Common myeloid progenitor, CD34-positive (primary cell): Measurements from ENCODE around the gene TRAPPC10.

Source experiments
- CTCF ChIA-PET: fragments of 350-600 bp; sonication (Branson Sonifier 250); formaldehyde crosslinking; loops from one replicate; lab custom pipeline; 2021; ENCODE audit warnings: antibody characterized with exemption; lab: Charles Lee
- POLR2A ChIA-PET: fragments of 350-600 bp; sonication (Branson Sonifier 250); formaldehyde crosslinking; loops from one replicate; lab custom pipeline; 2021; ENCODE audit warnings: antibody characterized with exemption; lab: Charles Lee
- DNase-seq, 3 donors: peaks; one replicate each; pipeline versions ENCODE4 v3.0.0 to v3.0.0-alpha.2; 2013
- H3K27ac ChIP-seq, 2 experiments: 1 replicate in 1 of 2; 2 replicates in 1 of 2; pipeline ENCODE4 v1.7.0; 2013; ENCODE audit warnings: inconsistent platforms in 2 of 2, low read length in 2 of 2, mild to moderate bottlenecking in 2 of 2, low read depth in 1 of 2, moderate library complexity in 1 of 2; ENCODE audit not compliant: severe bottlenecking in 2 of 2, insufficient read depth in 1 of 2, poor library complexity in 1 of 2
- H3K27me3 ChIP-seq, 5 experiments: replicated peaks in 2 of 5; 1 replicate in 3 of 5; 2 replicates in 2 of 5; pipeline versions ENCODE4 v1.6.1 to v1.7.0; 2013; ENCODE audit warnings: low read length in 4 of 5, mild to moderate bottlenecking in 2 of 5, moderate library complexity in 2 of 5, inconsistent platforms in 1 of 5; ENCODE audit not compliant: insufficient read depth in 5 of 5, control insufficient read depth in 4 of 5
- H3K36me3 ChIP-seq, 4 experiments: 1 replicate in 2 of 4; 2 replicates in 2 of 4; pipeline versions ENCODE4 v1.6.1 to v1.7.0; 2013; ENCODE audit warnings: low read length in 3 of 4, control low read depth in 1 of 4, mild to moderate bottlenecking in 1 of 4; ENCODE audit not compliant: control insufficient read depth in 4 of 4, insufficient read depth in 4 of 4
- H3K4me1 ChIP-seq, 4 experiments: 1 replicate in 3 of 4; 2 replicates in 1 of 4; pipeline versions ENCODE4 v1.6.1 to v1.7.1; 2013; ENCODE audit warnings: low read length in 3 of 4, mild to moderate bottlenecking in 3 of 4, control low read depth in 1 of 4, inconsistent platforms in 1 of 4, moderate library complexity in 1 of 4; ENCODE audit not compliant: control insufficient read depth in 4 of 4, insufficient read depth in 4 of 4; ENCODE audit errors: control extremely low read depth in 1 of 4
- H3K4me3 ChIP-seq, 7 experiments: 1 replicate in 4 of 7; 2 replicates in 3 of 7; pipeline versions ENCODE4 v1.5.1 to v1.7.0; 2013; ENCODE audit warnings: mild to moderate bottlenecking in 7 of 7, low read length in 6 of 7, moderate library complexity in 6 of 7, inconsistent platforms in 2 of 7, low read depth in 2 of 7, control low read depth in 1 of 7; ENCODE audit not compliant: insufficient read depth in 4 of 7, control insufficient read depth in 1 of 7; ENCODE audit errors: extremely low read depth in 1 of 7
- H3K9me3 ChIP-seq, 5 experiments: 1 replicate in 4 of 5; 2 replicates in 1 of 5; pipeline versions ENCODE4 v1.6.1 to v1.7.1; 2013; ENCODE audit warnings: low read length in 4 of 5, mild to moderate bottlenecking in 2 of 5, inconsistent platforms in 1 of 5, low read depth in 1 of 5, moderate library complexity in 1 of 5; ENCODE audit not compliant: control insufficient read depth in 4 of 5, insufficient read depth in 2 of 5; ENCODE audit errors: control extremely low read depth in 1 of 5
- WGBS: methylation state at CpG from one replicate; pipeline ENCODE4 v1.1.5; 2013; ENCODE audit not compliant: insufficient coverage; 5-methylcytosine and 5-hydroxymethylcytosine counted together

TRAPPC10 gene

DNA sequence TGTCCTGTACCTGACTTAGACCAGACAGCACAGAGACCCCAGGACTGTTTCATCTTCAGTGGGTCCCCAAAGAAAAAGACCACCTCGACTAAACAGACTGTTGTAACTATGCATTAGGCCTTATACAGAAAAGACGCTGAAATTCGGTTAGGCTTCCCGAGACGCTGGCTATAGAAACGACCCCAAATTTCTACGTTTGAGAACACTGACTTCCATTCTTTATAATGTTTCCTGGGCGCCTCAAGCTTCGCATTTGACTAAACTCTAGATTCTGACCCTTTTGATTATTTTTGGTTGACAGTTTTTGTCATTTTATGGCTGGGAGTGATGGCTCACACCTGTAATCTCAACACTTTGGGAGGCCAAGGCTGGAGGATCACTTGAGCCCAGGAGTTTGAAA lies 986 bp upstream of the TRAPPC10 start:
- Histone ChIP-seq H3K27ac (peak overlapping the region in 1 of 2 experiments; percentile 85), H3K27me3 (no peaks in the 10 kb centered on the region), H3K9me3 (no peaks in the 10 kb centered on the region), H3K4me3 (peak overlapping the region in 6 of 7 experiments; percentile 70 to 88 (median 82)), H3K36me3 (peaks cover 0 to 5% (median 0%) of the 10 kb centered on the region in 4 experiments), H3K4me1 (peaks cover 17 to 49% (median 41%) of the 10 kb centered on the region in 4 experiments)
- DNase-seq = no peak
- ChIA-PET CTCF (interaction anchor here (0.8 to 1.7 kb wide), 2 partner anchors 13 to 17 kb away, joined by 3 read pairs; no protein-coding TSS in a partner anchor), POLR2A (no interaction called here)
- 95% methylated on average over 7 of the region's 9 CpGs for WGBS

DNA sequence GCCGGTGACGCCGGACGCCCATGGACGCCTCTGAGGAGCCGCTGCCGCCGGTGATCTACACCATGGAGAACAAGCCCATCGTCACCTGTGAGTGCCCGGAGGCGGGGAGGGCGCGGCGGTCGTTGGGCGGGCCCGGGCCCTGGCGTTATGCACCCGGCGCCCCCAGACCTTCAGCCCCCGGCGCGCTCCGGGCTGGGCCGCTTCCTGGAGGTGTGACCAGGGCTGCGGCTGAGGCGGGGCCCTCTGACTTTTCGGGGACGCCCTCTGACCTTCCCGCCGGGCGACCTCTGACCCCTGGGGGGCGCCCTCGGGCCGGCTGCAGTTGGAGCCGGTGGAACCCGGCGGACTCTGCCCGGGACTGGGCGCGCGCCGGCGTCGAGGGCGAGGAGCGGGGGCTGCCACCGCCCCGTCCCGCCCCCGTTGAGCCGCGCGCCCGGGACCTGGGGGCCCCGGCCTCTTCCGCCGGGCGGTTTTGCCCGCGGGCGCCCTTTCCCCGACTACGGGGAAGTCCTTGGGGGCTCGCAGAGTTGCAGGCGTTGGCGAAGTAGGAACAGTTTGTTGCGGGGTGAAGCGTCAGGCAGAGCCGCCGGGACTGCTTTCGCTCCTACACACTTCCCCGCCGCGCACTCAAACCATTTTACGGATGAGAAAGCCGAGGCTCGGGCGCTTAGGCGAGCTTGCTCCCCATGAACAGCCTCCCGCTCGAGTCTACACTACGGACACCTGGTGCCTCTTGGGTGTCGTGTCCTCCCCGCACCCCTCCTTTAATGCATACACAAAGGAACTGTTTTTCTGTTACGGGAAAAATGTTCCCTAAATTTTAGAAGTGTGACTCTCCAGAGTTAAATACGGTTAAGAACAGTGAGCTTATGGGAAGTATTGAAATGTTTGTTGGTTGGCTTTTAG lies 618 bp downstream of the TRAPPC10 start:
- Histone ChIP-seq H3K4me1 (peaks cover 24 to 62% (median 53%) of the 10 kb centered on the region in 4 experiments), H3K4me3 (peak overlapping the region; percentile 70 to 88 (median 81)), H3K36me3 (peaks cover 0 to 5% (median 0%) of the 10 kb centered on the region in 4 experiments), H3K27ac (peak overlapping the region; percentile 76 to 87), H3K27me3 (no peaks in the 10 kb centered on the region), H3K9me3 (no peaks in the 10 kb centered on the region)
- WGBS = 0% methylated on average over 62 of the region's 87 CpGs
- DNase-seq = peak; percentile 59 to 83 (median 70)
- ChIA-PET POLR2A (no interaction called here), CTCF (interaction anchor here (0.7 to 3.2 kb wide), 8 partner anchors 11 to 81 kb away, joined by 3 to 14 read pairs (median 4); no protein-coding TSS in a partner anchor)

DNA sequence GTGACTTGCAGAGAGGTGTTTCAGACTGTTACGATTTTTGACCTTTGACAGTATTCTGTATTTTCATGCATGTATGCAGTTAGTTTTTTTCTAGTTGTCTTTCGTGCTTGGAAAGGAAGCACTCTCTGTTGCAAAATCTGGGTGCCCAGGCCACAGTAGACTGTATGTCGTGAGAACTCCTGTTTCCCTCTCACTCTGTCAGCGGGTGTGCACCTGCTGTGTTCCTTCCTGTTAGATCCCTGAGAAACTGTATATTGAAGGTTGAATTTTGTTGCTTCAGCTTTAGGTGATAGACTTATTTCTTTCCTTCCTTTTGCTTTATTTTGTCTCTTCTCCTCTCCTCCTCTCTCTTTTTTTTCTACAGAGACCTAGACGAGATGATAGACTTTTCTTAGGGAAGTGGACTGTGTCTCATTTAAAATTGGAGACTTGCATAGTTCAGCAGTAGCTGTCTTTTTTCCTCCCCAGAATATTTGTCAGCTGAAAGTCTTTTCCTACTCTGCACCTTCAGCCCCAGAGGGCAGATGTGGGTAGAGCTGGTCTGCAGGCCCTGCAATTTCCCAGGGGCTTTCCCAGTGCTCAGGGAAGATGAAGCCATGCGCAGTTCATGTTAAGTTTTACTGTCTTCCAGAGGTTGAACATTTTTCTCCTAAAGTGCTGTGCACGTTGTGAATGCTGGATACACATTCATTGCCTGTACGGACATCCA lies 1.4 kb downstream of the TRAPPC10 start:
- Histone ChIP-seq H3K36me3 (peaks cover 0 to 5% (median 0%) of the 10 kb centered on the region in 4 experiments), H3K9me3 (no peaks in the 10 kb centered on the region), H3K4me1 (peaks cover 27 to 69% (median 59%) of the 10 kb centered on the region in 4 experiments), H3K4me3 (peak overlapping the region in 6 of 7 experiments; percentile 70 to 88 (median 82)), H3K27me3 (no peaks in the 10 kb centered on the region), H3K27ac (peak overlapping the region; percentile 76 to 87)
- 4% methylated on average over 3 of the region's 8 CpGs for WGBS
- POLR2A ChIA-PET = interaction anchor here (0.6 to 1.0 kb wide), 5 partner anchors 10 to 70 kb away, joined by 3 to 7 read pairs (median 5); no protein-coding TSS in a partner anchor
- DNase-seq = peak; percentile 56 to 77 (median 74)
- CTCF ChIA-PET = interaction anchor here (0.6 to 3.2 kb wide), 12 partner anchors 11 to 80 kb away, joined by 3 to 14 read pairs (median 4); no protein-coding TSS in a partner anchor

DNA sequence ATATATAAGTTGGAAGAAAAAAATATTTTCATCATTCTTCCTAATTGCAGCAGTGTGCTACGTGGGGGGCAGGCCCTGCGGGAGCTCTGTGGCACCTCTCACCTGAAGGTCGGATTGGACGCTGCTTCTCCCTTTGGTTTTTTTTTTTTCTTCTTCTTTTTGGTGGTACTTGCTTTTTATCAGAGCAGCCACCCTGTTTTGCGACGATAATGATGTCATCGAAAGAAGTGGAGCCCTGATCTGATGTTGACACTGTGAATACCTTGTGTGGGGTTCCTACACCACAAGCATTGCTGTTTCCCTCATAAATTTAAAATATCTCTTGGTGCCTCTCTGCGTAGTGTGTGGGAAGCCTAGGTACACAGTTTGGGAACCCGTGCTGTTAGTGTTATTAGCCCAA lies 5.5 kb downstream of the TRAPPC10 start:
- H3K4me3 ChIP-seq = peak overlapping the region in 1 of 7 experiments; percentile 23
- H3K27me3 ChIP-seq = no peaks in the 10 kb centered on the region
- WGBS = no CpG with 5 or more reads among the region's 9 CpGs
- CTCF ChIA-PET = interaction anchor here (0.9 to 1.5 kb wide), 3 partner anchors 16 to 78 kb away, joined by 3 to 4 read pairs (median 4); no protein-coding TSS in a partner anchor
- H3K4me1 ChIP-seq = peaks cover 28 to 91% (median 68%) of the 10 kb centered on the region in 4 experiments
- DNase-seq = peak in 1 of 3 donors; percentile 52
- no peaks in the 10 kb centered on the region for H3K36me3 ChIP-seq
- no peaks in the 10 kb centered on the region for H3K9me3 ChIP-seq
- POLR2A ChIA-PET = no interaction called here
- peak overlapping the region in 1 of 2 experiments; percentile 87 for H3K27ac ChIP-seq

DNA sequence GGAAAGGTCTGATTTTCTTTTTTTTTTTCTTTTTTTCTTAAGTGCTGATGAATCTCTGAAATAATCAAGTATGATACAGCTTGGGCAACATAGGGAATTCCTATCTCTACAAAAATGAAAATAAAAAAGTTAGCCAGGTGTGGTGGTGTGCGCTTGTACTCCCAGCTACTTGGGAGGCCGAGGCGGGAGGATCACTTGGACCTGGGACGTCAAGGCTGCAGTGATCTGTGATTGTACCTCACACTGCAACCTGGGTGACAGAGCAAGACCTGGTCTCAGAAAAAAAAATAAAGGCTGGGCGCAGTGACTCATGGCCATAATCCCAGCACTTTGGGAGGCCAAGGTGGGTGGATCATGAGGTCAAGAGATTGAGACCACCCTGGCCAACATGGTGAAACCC lies 6.0 kb downstream of the TRAPPC10 start:
- Histone ChIP-seq H3K36me3 (no peaks in the 10 kb centered on the region), H3K4me3 (no peak overlapping the region), H3K27ac (peak overlapping the region in 1 of 2 experiments; percentile 87), H3K4me1 (peaks cover 28 to 89% (median 64%) of the 10 kb centered on the region in 4 experiments), H3K27me3 (no peaks in the 10 kb centered on the region), H3K9me3 (no peaks in the 10 kb centered on the region)
- 100% methylated on average over 1 of the region's 5 CpGs for WGBS
- ChIA-PET CTCF (interaction anchor here (0.9 kb wide), 1 partner anchor 67 kb away, joined by 4 read pairs; no protein-coding TSS in a partner anchor), POLR2A (no interaction called here)
- DNase-seq = no peak

DNA sequence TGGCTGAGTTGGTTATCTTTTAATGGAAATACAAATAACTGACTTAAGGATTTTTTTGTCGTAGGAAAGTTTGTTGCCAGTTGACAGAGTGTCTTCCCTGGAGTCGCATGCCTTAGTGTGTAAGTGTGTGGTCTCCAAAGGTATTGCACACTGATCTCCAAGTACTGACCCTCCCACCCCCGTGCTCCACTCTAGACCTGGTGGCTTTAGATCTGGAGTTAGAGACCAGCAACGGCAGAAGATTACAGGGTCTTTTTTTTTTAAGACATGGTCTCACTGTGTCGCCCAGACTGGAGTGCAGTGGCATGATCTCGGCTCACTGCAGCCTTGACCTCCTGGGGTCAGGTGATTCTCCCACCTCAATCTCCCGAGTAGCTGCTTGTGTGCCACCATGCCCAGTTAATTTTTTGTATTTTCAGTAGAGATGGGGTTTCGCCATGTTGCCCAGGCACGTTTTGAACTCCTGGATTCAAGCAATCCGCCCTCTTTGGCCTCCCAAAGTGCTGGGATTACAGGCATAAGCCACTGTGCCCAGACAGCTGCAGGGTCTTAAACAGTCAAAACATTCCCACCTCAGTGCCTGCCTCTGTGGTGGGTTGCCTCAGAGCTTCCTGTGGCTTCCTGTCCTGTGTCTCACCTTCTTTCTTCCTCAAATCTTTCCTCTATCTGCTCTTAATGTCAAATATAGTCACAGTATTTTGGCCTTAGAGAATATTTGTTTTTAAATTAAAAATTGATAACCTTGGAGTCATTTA lies 6.9 kb downstream of the TRAPPC10 start:
- peak in 2 of 3 donors; percentile 11 to 13 for DNase-seq
- Histone ChIP-seq H3K27ac (peak overlapping the region in 1 of 2 experiments; percentile 52), H3K9me3 (no peaks in the 10 kb centered on the region), H3K4me1 (peaks cover 23 to 89% (median 57%) of the 10 kb centered on the region in 4 experiments), H3K4me3 (peak overlapping the region in 2 of 7 experiments; percentile 4 to 57), H3K27me3 (no peaks in the 10 kb centered on the region), H3K36me3 (no peaks in the 10 kb centered on the region)
- CTCF ChIA-PET = interaction anchor here (0.9 kb wide), 1 partner anchor 10 kb away, joined by 3 read pairs; no protein-coding TSS in a partner anchor
- WGBS = 96% methylated on average over 9 of the region's 10 CpGs
- POLR2A ChIA-PET = no interaction called here
